Activated naive CD4-positive, alpha-beta T cell treated with anti-CD3 and anti-CD28 coated beads, Interleukin-2, amount 10 ng/mL, durations not matched to agents 7 days and 5 days (primary cell): ENCODE measurements around the gene ALPL.

Experiments
- CTCF ChIA-PET: fragments of 350-600 bp; sonication (Branson Sonifier 250); formaldehyde crosslinking; loops from one replicate; lab custom pipeline; 2021; ENCODE audit warnings: antibody characterized with exemption; lab: Charles Lee
- DNase-seq: peaks from one replicate; pipeline ENCODE4 v3.0.0-alpha.2; 2020
- H3K27ac Mint-ChIP-seq: one replicate; pipeline ENCODE4 v1.8.0; 2021; ENCODE audit warnings: mild to moderate bottlenecking, moderate library complexity, mixed read lengths
- H3K27me3 Mint-ChIP-seq: one replicate; pipeline ENCODE4 v1.8.0; 2021; ENCODE audit warnings: mild to moderate bottlenecking, mixed read lengths
- H3K36me3 Mint-ChIP-seq: one replicate; pipeline ENCODE4 v1.8.0; 2021; ENCODE audit warnings: mixed read lengths
- H3K4me1 Mint-ChIP-seq: one replicate; pipeline ENCODE4 v1.8.0; 2021; ENCODE audit warnings: mixed read lengths
- H3K4me3 Mint-ChIP-seq: one replicate; pipeline ENCODE4 v1.8.0; 2021; ENCODE audit warnings: mild to moderate bottlenecking, moderate library complexity, mixed read lengths
- H3K9me3 Mint-ChIP-seq: one replicate; pipeline ENCODE4 v1.8.0; 2021; ENCODE audit warnings: mixed read lengths

Gene ALPL

GRCh38 chr1:21592086-21592865, 83.1 kb downstream of the ALPL start:
- peaks cover 32% of the 10 kb centered on the region for H3K27me3 Mint-ChIP-seq
- H3K4me1 Mint-ChIP-seq = no peaks in the 10 kb centered on the region
- H3K27ac Mint-ChIP-seq = no peak overlapping the region
- no peak overlapping the region for H3K4me3 Mint-ChIP-seq
- CTCF ChIA-PET = interaction anchor here (0.6 kb wide), 1 partner anchor 193 kb away, joined by 3 read pairs; no protein-coding TSS in a partner anchor
- no peaks in the 10 kb centered on the region for H3K9me3 Mint-ChIP-seq
- no peak for DNase-seq
- no peaks in the 10 kb centered on the region for H3K36me3 Mint-ChIP-seq

DNA sequence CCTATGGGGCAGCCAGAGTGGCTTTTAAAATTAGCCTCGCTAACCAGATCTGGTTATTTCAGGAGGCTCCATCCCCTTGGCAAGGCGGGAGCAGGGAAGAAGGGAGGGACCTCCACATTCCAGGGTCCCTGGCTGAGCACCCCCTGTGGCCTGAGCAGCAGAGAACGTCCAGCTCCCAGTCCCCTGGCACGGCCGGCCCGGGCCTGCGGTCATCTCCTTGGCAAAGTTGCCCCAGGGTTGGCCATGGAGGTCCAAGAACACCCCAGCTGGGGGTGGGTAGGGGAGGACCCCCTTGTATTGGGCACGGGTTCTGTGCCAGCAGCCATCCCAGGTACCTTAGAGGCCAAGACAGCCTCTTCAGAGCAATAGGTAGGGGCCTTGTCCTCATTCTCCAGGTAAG, 84.0 kb downstream of the ALPL start:
- no peaks in the 10 kb centered on the region for H3K9me3 Mint-ChIP-seq
- no peaks in the 10 kb centered on the region for H3K36me3 Mint-ChIP-seq
- no peak for DNase-seq
- H3K27me3 Mint-ChIP-seq = peaks cover 28% of the 10 kb centered on the region
- H3K4me3 Mint-ChIP-seq = no peak overlapping the region
- no peaks in the 10 kb centered on the region for H3K4me1 Mint-ChIP-seq
- no peak overlapping the region for H3K27ac Mint-ChIP-seq
- CTCF ChIA-PET = no interaction called here

DNA sequence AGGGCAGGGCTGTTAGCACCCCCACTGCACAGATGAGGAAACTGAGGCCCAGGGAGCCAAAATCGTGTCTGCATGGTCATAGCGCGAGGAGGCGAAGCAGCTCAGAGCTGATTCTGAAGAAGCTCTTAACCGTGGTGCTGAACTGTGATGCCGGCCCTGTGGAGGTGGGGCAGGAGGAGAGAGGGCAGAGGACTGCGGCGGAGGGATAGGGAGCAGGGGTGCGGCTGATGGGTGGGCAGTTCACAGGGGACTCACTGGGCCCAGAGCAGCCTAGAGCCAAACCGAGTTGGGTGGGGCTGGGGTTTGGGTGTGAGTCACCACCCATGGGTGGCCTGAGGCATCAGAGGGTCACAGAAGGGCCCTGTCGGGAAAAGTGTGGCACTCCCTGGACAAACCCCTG, 85.3 kb downstream of the ALPL start:
- CTCF ChIA-PET = interaction anchor here (1.8 kb wide), 1 partner anchor 222 kb away, joined by 5 read pairs; no protein-coding TSS in a partner anchor
- Mint-ChIP-seq H3K9me3 (no peaks in the 10 kb centered on the region), H3K36me3 (no peaks in the 10 kb centered on the region), H3K27me3 (peaks cover 21% of the 10 kb centered on the region), H3K4me1 (no peaks in the 10 kb centered on the region), H3K4me3 (no peak overlapping the region), H3K27ac (no peak overlapping the region)
- no peak for DNase-seq

DNA sequence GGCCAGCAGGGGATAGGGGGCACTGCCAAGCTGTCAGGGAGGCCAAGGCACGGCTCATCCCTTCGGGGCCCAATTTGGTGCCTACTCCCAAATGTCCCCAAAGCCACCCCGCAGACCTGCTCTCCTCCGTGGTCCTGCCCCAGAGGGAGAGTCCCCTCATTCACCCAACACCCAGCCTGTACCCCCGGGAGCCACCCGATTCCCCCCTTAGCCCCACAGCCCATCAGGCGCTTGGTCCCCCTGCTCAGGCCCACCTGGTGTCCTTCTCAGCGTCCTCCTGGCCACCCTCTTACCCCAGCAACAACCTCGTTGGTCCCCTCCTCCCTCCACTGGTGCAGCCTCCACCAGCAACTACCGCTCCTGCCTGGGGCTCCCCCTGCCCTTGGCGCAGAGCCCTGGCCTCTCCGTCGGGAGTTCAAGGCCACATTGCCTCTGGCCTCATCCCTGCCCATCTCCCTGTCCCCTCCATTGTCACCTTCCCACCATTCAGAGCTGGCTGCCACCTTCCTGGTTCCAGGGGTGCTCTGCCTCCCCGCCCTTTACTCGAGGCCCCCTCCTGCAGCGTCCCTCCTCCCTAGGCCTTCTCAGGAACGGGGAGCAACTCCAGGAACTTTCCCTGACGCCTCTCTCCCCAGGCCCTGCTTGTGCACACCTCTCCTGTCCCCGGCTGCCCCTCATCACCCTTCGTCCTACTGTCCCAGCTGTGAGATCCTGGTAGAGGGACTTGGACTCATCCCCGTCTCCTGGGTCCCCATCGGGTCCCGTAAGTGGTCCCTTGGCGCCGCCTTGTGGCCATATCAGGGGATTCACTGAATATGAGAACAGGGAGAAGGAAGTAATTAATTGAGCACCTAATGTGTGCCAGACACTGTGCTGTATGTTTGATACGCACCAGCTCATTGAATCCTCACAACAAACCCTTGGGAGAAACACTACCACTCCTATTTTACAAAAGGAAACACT, 86.0 kb downstream of the ALPL start:
- H3K4me1 Mint-ChIP-seq = no peaks in the 10 kb centered on the region
- peaks cover 18% of the 10 kb centered on the region for H3K27me3 Mint-ChIP-seq
- H3K27ac Mint-ChIP-seq = no peak overlapping the region
- no peaks in the 10 kb centered on the region for H3K36me3 Mint-ChIP-seq
- peak; percentile 74 for DNase-seq
- CTCF ChIA-PET = interaction anchor here (0.8 to 1.8 kb wide), 5 partner anchors 10 to 226 kb away, joined by 3 to 5 read pairs (median 3); no protein-coding TSS in a partner anchor
- no peak overlapping the region for H3K4me3 Mint-ChIP-seq
- no peaks in the 10 kb centered on the region for H3K9me3 Mint-ChIP-seq

DNA sequence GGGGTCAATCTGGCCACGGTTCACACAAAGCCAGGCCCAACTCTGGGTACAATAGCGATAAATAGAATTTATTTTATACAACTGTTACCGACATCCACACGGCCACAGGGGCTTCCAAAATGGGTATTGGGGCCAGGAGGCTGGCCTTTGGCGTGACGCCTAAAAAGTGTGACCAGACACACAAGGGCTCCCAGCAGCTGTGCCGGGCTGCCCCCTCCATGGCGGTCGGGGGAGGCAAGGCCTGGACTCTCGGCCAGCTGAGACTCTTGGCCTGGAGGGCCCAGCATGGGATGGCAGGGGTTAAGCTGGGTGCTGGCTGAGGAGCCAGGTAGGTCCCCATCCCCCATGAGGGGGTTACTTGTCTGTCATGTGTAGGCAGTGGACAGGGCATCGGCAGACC, 87.0 kb downstream of the ALPL start:
- H3K27ac Mint-ChIP-seq = no peak overlapping the region
- H3K4me1 Mint-ChIP-seq = no peaks in the 10 kb centered on the region
- DNase-seq = no peak
- no peaks in the 10 kb centered on the region for H3K36me3 Mint-ChIP-seq
- no peaks in the 10 kb centered on the region for H3K9me3 Mint-ChIP-seq
- no peak overlapping the region for H3K4me3 Mint-ChIP-seq
- peaks cover 10% of the 10 kb centered on the region for H3K27me3 Mint-ChIP-seq
- CTCF ChIA-PET = interaction anchor here (0.8 to 1.8 kb wide), 3 partner anchors 11 to 226 kb away, joined by 3 to 5 read pairs (median 3); no protein-coding TSS in a partner anchor

DNA sequence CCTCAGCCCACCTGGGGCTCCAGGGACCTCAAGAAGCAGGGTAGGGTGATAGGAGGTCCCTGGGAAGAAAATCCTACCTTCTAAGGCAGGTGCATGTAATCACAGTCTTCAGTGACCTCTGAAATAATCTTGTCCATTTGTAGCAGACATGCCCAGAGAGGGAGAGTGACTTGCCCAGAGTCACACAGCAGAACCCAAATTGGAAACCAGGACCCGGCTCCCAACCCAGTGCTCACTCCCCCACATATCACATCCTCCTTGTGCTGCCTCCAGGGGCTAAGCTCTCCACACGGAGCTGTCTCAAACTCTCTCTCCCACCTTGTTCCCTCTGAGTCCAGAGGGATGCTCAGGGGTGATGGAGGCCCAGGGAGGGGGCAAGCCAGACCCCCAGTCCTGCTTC, 87.4 kb downstream of the ALPL start:
- Mint-ChIP-seq H3K9me3 (no peaks in the 10 kb centered on the region), H3K36me3 (no peaks in the 10 kb centered on the region), H3K4me3 (no peak overlapping the region), H3K27me3 (peaks cover 6% of the 10 kb centered on the region), H3K27ac (no peak overlapping the region), H3K4me1 (no peaks in the 10 kb centered on the region)
- CTCF ChIA-PET = interaction anchor here (1.0 kb wide), 1 partner anchor 226 kb away, joined by 3 read pairs; no protein-coding TSS in a partner anchor
- no peak for DNase-seq

- no peaks in the 10 kb centered on the region for H3K36me3 Mint-ChIP-seq
- H3K4me3 Mint-ChIP-seq = no peak overlapping the region
- no peak for DNase-seq
- H3K9me3 Mint-ChIP-seq = no peaks in the 10 kb centered on the region
- H3K27me3 Mint-ChIP-seq = no peaks in the 10 kb centered on the region
- CTCF ChIA-PET = interaction anchor here (0.5 kb wide), 1 partner anchor 262 kb away, joined by 4 read pairs; no protein-coding TSS in a partner anchor
- no peaks in the 10 kb centered on the region for H3K4me1 Mint-ChIP-seq
- no peak overlapping the region for H3K27ac Mint-ChIP-seq
Measured at GRCh38 chr1:21597753-21598152, 88.5 kb downstream of the ALPL start.

DNA sequence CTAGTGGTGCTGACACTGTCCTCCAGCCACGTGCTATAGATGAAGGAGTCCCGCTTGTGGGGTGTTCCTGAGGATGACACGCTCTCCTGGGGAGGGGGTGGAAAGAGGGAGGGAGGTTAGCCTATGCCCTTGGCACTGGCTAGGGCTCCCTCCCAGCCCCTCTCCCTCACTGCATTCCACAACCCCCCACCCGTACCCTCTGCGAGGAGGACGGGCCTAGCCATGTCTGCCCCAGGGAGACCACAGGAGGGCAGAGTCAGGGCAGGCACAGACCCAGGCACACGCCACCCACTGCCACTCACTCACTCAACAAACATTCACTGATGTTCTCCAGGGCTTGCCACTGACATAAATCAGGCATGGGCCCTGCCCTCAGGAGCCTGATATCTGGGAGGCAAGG, 89.2 kb downstream of the ALPL start:
- CTCF ChIA-PET = interaction anchor here (0.5 kb wide), 1 partner anchor 262 kb away, joined by 4 read pairs; no protein-coding TSS in a partner anchor
- Mint-ChIP-seq H3K36me3 (no peaks in the 10 kb centered on the region), H3K4me3 (no peak overlapping the region), H3K27me3 (no peaks in the 10 kb centered on the region), H3K27ac (no peak overlapping the region), H3K9me3 (no peaks in the 10 kb centered on the region), H3K4me1 (no peaks in the 10 kb centered on the region)
- DNase-seq = no peak

- no peaks in the 10 kb centered on the region for H3K36me3 Mint-ChIP-seq
- CTCF ChIA-PET = no interaction called here
- no peaks in the 10 kb centered on the region for H3K4me1 Mint-ChIP-seq
- no peak for DNase-seq
- H3K27me3 Mint-ChIP-seq = no peaks in the 10 kb centered on the region
- H3K4me3 Mint-ChIP-seq = no peak overlapping the region
- no peaks in the 10 kb centered on the region for H3K9me3 Mint-ChIP-seq
- no peak overlapping the region for H3K27ac Mint-ChIP-seq
Measured at GRCh38 chr1:21598904-21599303, 89.7 kb downstream of the ALPL start.

DNA sequence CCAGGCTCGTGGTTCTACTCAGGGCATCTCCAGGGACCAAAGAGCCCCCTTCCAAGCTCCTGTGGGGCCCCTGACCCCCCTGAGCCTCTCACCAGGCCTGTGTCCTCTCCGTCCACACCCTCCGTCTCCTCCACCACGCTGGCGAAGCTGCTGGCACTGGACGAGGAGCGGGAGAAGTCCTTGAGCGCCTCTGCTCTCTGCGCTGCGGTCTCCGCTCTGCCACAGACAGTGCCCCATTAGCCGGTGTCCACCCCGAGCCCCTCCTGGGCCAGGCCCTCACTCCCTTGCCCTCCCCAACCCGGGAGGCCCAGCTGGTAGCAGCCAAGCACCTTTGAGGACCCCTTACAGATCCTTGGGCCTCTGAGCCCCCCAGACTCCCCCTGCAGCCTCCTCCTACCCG, 90.2 kb downstream of the ALPL start:
- no peaks in the 10 kb centered on the region for H3K27me3 Mint-ChIP-seq
- no peak overlapping the region for H3K27ac Mint-ChIP-seq
- CTCF ChIA-PET = no interaction called here
- no peak overlapping the region for H3K4me3 Mint-ChIP-seq
- no peaks in the 10 kb centered on the region for H3K36me3 Mint-ChIP-seq
- no peak for DNase-seq
- H3K4me1 Mint-ChIP-seq = no peaks in the 10 kb centered on the region
- no peaks in the 10 kb centered on the region for H3K9me3 Mint-ChIP-seq

GRCh38 chr1:21601278-21602048, 92.2 kb downstream of the ALPL start:
- no peaks in the 10 kb centered on the region for H3K9me3 Mint-ChIP-seq
- no peaks in the 10 kb centered on the region for H3K27me3 Mint-ChIP-seq
- H3K4me3 Mint-ChIP-seq = no peak overlapping the region
- H3K4me1 Mint-ChIP-seq = no peaks in the 10 kb centered on the region
- H3K27ac Mint-ChIP-seq = no peak overlapping the region
- DNase-seq = no peak
- no peaks in the 10 kb centered on the region for H3K36me3 Mint-ChIP-seq
- CTCF ChIA-PET = interaction anchor here (0.7 kb wide), 1 partner anchor 57 kb away, joined by 3 read pairs; no protein-coding TSS in a partner anchor

DNA sequence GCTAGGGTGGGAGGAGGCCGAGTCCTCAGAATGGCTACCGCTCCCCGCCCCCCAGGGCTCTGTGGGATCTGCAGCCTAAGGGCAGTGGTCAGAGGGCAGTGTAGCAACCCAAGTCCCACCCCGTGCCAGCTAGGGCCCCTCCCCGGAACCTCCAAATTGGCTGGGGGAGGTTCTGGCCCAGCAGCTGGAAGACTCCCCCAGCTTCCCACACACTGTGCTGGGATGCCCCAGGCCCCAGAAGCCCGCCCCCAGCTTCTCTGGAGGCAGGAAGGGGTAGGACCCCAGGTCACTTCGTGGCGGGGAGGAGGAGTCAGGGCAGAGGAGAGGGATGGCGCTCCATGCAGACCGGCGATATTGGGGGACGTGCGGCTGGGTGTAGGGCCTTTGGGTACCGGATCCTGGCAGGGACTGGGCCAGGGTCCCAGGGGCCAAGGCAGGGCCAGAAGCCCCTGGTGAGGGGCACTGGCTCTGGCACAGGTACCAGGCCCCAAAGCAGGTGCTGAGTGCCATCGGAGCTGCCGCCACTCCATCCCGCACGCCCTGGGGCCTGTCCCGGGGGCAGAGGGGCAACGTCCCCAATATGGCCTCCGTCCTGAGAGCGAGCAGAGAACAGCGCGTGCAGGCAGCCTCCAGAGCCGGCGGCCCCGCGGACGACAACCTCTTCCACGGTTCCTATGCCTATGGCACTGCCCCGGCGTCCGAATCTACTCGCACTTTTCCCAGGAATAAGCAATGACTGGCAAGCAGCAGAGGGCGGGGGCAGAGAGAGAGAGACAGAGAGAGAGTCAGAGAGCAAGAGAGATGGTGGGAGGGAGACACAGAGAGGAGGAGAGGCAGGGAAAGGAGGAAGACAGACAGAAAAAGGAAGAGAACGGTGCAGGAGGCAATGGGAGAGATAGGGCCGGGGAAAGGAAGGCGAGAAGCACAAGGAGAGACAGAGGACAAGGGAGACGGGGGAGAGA, 94.2 kb downstream of the ALPL start:
- Mint-ChIP-seq H3K9me3 (no peaks in the 10 kb centered on the region), H3K27me3 (peaks cover 11% of the 10 kb centered on the region), H3K4me3 (no peak overlapping the region), H3K4me1 (peaks cover 9% of the 10 kb centered on the region), H3K27ac (no peak overlapping the region), H3K36me3 (no peaks in the 10 kb centered on the region)
- CTCF ChIA-PET = interaction anchor here (0.7 kb wide), 1 partner anchor 1052 kb away, joined by 3 read pairs; no protein-coding TSS in a partner anchor
- no peak for DNase-seq
